WTC11 (cell line): ENCODE measurements around the gene ZNF485. TPM values are rescaled to one million over a fixed set of nuclear protein-coding genes. Genes with fewer than 3 reads are reported as not detected.

ENCODE experiments used
- ATAC-seq: fragments of 200-7000 bp; cut with Tn5 transposase; 2 replicates; pipeline ENCODE4 v1.10.0; 2021; ENCODE audit warnings: mild to moderate bottlenecking, moderate library complexity
- CTCF ChIA-PET: fragments of 300-600 bp; sonication (Branson Sonifier 250); formaldehyde crosslinking; loops from one replicate; lab custom pipeline; 2021; ENCODE audit warnings: antibody characterized with exemption; lab: Charles Lee
- POLR2A ChIA-PET: fragments of 350-600 bp; sonication (Branson Sonifier 250); formaldehyde crosslinking; loops from one replicate; lab custom pipeline; 2021; ENCODE audit warnings: antibody characterized with exemption; lab: Charles Lee
- DNase-seq: peaks from one replicate; pipeline ENCODE4 v3.0.0; 2021; ENCODE audit warnings: low spot score
- H3K27ac Mint-ChIP-seq: 2 replicates; pipeline ENCODE4 v1.8.0; 2021; ENCODE audit warnings: mixed read lengths
- H3K27me3 Mint-ChIP-seq: 2 replicates; pipeline ENCODE4 v1.8.0; 2021; ENCODE audit warnings: low read depth, mild to moderate bottlenecking, moderate library complexity, mixed read lengths
- H3K36me3 Mint-ChIP-seq: 2 replicates; pipeline ENCODE4 v1.8.0; 2021; ENCODE audit warnings: mixed read lengths
- H3K4me1 Mint-ChIP-seq: 2 replicates; pipeline ENCODE4 v1.8.0; 2022; ENCODE audit warnings: mixed read lengths
- H3K4me3 Mint-ChIP-seq: 2 replicates; pipeline ENCODE4 v1.8.0; 2021; ENCODE audit warnings: mild to moderate bottlenecking, moderate library complexity, mixed read lengths
- H3K9me3 Mint-ChIP-seq: 2 replicates; pipeline ENCODE4 v1.8.0; 2021; ENCODE audit warnings: mixed read lengths
- ATF1 ChIP-seq: sonication (generic); formaldehyde crosslinking; IDR thresholded peaks from 2 replicates; pipeline ENCODE4 v1.8.1; 2023; ENCODE audit warnings: mild to moderate bottlenecking, moderate library complexity, missing genetic modification reagents
- CTCF ChIP-seq: fragments of 200-600 bp; IDR thresholded peaks from 2 replicates; pipeline ENCODE4 v1.8.0; 2022; ENCODE audit warnings: antibody characterized with exemption
- JAZF1 ChIP-seq: fragments of 250-450 bp; sonication (Bioruptor Pico); IDR thresholded peaks from 2 replicates; pipeline ENCODE4 v1.9.0; 2021; ENCODE audit warnings: moderate library complexity, mild to moderate bottlenecking, inconsistent platforms
- KAT7 ChIP-seq: sonication (generic); formaldehyde crosslinking; IDR thresholded peaks from 2 replicates; pipeline ENCODE4 v1.8.1; 2023; ENCODE audit warnings: missing genetic modification reagents, mild to moderate bottlenecking, borderline replicate concordance
- NFE2L1 ChIP-seq: sonication (generic); formaldehyde crosslinking; IDR thresholded peaks from 2 replicates; pipeline ENCODE4 v1.8.1; 2023; ENCODE audit warnings: missing genetic modification reagents
- NFYB ChIP-seq: sonication (generic); formaldehyde crosslinking; conservative IDR thresholded peaks from 2 replicates; pipeline ENCODE4 v1.8.0; 2022; ENCODE audit warnings: low read depth, missing genetic modification reagents
- RELA ChIP-seq: sonication (generic); formaldehyde crosslinking; IDR thresholded peaks from 2 replicates; pipeline ENCODE4 v1.8.1; 2022; ENCODE audit warnings: missing genetic modification reagents, mild to moderate bottlenecking, borderline replicate concordance
- TP53 ChIP-seq: sonication (generic); formaldehyde crosslinking; IDR thresholded peaks from 2 replicates; pipeline ENCODE4 v1.8.1; 2023; ENCODE audit warnings: mild to moderate bottlenecking, missing genetic modification reagents
- ZMAT4 ChIP-seq: fragments of 250-450 bp; sonication (Bioruptor Pico); IDR thresholded peaks from 2 replicates; pipeline ENCODE4 v1.9.0; 2021; ENCODE audit warnings: mild to moderate bottlenecking
- ZNF416 ChIP-seq: fragments of 250-450 bp; sonication (Bioruptor Pico); IDR thresholded peaks from 2 replicates; pipeline ENCODE4 v1.9.0; 2021; ENCODE audit warnings: mild to moderate bottlenecking, inconsistent platforms
- ZNF671 ChIP-seq: fragments of 250-450 bp; sonication (Bioruptor Pico); IDR thresholded peaks from 2 replicates; pipeline ENCODE4 v1.8.0; 2021; ENCODE audit warnings: mild to moderate bottlenecking
- total RNA-seq: library from RNA; stranded (reverse); gene quantifications from 3 replicates; pipeline ENCODE4 v1.2.3, GENCODE V29; 2021
- TF ChIP-seq, protein P1 (sequence below): fragments of 250-450 bp; sonication (Bioruptor Pico); IDR thresholded peaks from 2 replicates; pipeline ENCODE4 v1.8.0; 2021; ENCODE audit warnings: mild to moderate bottlenecking
- TF ChIP-seq, protein P2 (sequence below): fragments of 250-450 bp; sonication (Bioruptor Pico); IDR thresholded peaks from 2 replicates; pipeline ENCODE4 v1.9.0; 2021; ENCODE audit warnings: mild to moderate bottlenecking
- TF ChIP-seq, protein P3 (sequence below): sonication (generic); formaldehyde crosslinking; IDR thresholded peaks from 2 replicates; pipeline ENCODE4 v1.8.1; 2023; ENCODE audit warnings: mild to moderate bottlenecking, missing genetic modification reagents
- TF ChIP-seq, protein P4 (sequence below): sonication (generic); formaldehyde crosslinking; IDR thresholded peaks from 2 replicates; pipeline ENCODE4 v1.8.1; 2022; ENCODE audit warnings: low read depth, missing genetic modification reagents, borderline replicate concordance
- TF ChIP-seq, protein P5 (sequence below): fragments of 250-450 bp; sonication (Bioruptor Pico); IDR thresholded peaks from 2 replicates; pipeline ENCODE4 v1.9.0; 2021; ENCODE audit warnings: moderate library complexity, mild to moderate bottlenecking, inconsistent platforms, borderline replicate concordance
- TF ChIP-seq, protein P6 (sequence below): sonication (generic); formaldehyde crosslinking; conservative IDR thresholded peaks from 2 replicates; pipeline ENCODE4 v1.8.1; 2023; ENCODE audit warnings: mild to moderate bottlenecking, low read depth, missing genetic modification reagents, moderate library complexity
- TF ChIP-seq, protein P7 (sequence below): sonication (generic); formaldehyde crosslinking; IDR thresholded peaks from 2 replicates; pipeline ENCODE4 v1.8.1; 2022; ENCODE audit warnings: mild to moderate bottlenecking, moderate library complexity, missing genetic modification reagents

The ZNF485 gene
- total RNA-seq, 1 experiment from 2014 or later, result 9.6 TPM

DNA sequence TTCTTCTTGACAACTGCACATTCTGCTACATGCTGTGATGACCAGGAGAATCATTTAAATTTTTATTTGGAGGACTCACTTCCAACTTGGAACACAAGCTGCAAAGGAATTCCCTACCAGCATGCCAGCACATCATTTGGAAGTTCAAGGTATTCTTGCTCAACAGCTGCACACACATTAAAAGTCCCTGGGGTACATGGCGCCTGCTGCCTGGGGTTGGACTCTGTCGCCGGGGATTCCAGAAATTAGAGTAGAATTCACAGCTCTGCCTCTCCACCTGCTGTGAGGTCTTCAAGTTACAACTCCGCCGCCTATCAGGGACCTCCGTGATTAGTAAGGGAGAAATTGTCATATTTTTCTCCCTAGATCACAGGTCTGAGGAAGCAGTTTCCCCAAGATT is 41.3 kb downstream of the ZNF485 start:
- DNase-seq (no peak), ATAC-seq (no peak)
- H3K4me1 Mint-ChIP-seq, result peaks cover 15% of the 10 kb centered on the region
- peaks cover 47% of the 10 kb centered on the region for H3K27me3 Mint-ChIP-seq
- peaks cover 49% of the 10 kb centered on the region for H3K36me3 Mint-ChIP-seq
- TF ChIP-seq, protein P1, sequence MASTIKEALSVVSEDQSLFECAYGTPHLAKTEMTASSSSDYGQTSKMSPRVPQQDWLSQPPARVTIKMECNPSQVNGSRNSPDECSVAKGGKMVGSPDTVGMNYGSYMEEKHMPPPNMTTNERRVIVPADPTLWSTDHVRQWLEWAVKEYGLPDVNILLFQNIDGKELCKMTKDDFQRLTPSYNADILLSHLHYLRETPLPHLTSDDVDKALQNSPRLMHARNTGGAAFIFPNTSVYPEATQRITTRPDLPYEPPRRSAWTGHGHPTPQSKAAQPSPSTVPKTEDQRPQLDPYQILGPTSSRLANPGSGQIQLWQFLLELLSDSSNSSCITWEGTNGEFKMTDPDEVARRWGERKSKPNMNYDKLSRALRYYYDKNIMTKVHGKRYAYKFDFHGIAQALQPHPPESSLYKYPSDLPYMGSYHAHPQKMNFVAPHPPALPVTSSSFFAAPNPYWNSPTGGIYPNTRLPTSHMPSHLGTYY, result no peak
- TF ChIP-seq ZMAT4 (CRISPR knock-in tag) (no peak), JAZF1 (CRISPR knock-in tag) (no peak), ATF1 (CRISPR knock-in tag) (no peak), NFE2L1 (CRISPR knock-in tag) (no peak), KAT7 (CRISPR knock-in tag) (no peak), ZNF416 (CRISPR knock-in tag) (no peak), CTCF (no peak), ZNF671 (CRISPR knock-in tag) (no peak), RELA (CRISPR knock-in tag) (no peak), TP53 (no peak), NFYB (CRISPR knock-in tag) (no peak)
- TF ChIP-seq, protein P2, sequence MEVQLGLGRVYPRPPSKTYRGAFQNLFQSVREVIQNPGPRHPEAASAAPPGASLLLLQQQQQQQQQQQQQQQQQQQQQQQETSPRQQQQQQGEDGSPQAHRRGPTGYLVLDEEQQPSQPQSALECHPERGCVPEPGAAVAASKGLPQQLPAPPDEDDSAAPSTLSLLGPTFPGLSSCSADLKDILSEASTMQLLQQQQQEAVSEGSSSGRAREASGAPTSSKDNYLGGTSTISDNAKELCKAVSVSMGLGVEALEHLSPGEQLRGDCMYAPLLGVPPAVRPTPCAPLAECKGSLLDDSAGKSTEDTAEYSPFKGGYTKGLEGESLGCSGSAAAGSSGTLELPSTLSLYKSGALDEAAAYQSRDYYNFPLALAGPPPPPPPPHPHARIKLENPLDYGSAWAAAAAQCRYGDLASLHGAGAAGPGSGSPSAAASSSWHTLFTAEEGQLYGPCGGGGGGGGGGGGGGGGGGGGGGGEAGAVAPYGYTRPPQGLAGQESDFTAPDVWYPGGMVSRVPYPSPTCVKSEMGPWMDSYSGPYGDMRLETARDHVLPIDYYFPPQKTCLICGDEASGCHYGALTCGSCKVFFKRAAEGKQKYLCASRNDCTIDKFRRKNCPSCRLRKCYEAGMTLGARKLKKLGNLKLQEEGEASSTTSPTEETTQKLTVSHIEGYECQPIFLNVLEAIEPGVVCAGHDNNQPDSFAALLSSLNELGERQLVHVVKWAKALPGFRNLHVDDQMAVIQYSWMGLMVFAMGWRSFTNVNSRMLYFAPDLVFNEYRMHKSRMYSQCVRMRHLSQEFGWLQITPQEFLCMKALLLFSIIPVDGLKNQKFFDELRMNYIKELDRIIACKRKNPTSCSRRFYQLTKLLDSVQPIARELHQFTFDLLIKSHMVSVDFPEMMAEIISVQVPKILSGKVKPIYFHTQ, result no peak
- TF ChIP-seq, protein P3, sequence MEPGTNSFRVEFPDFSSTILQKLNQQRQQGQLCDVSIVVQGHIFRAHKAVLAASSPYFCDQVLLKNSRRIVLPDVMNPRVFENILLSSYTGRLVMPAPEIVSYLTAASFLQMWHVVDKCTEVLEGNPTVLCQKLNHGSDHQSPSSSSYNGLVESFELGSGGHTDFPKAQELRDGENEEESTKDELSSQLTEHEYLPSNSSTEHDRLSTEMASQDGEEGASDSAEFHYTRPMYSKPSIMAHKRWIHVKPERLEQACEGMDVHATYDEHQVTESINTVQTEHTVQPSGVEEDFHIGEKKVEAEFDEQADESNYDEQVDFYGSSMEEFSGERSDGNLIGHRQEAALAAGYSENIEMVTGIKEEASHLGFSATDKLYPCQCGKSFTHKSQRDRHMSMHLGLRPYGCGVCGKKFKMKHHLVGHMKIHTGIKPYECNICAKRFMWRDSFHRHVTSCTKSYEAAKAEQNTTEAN (CRISPR knock-in tag), result no peak
- TF ChIP-seq, protein P4, sequence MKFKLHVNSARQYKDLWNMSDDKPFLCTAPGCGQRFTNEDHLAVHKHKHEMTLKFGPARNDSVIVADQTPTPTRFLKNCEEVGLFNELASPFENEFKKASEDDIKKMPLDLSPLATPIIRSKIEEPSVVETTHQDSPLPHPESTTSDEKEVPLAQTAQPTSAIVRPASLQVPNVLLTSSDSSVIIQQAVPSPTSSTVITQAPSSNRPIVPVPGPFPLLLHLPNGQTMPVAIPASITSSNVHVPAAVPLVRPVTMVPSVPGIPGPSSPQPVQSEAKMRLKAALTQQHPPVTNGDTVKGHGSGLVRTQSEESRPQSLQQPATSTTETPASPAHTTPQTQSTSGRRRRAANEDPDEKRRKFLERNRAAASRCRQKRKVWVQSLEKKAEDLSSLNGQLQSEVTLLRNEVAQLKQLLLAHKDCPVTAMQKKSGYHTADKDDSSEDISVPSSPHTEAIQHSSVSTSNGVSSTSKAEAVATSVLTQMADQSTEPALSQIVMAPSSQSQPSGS (CRISPR knock-in tag), result no peak
- TF ChIP-seq, protein P5, sequence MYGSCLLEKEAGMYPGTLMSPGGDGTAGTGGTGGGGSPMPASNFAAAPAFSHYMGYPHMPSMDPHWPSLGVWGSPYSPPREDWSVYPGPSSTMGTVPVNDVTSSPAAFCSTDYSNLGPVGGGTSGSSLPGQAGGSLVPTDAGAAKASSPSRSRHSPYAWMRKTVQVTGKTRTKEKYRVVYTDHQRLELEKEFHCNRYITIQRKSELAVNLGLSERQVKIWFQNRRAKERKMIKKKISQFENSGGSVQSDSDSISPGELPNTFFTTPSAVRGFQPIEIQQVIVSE, result no peak
- TF ChIP-seq, protein P6, sequence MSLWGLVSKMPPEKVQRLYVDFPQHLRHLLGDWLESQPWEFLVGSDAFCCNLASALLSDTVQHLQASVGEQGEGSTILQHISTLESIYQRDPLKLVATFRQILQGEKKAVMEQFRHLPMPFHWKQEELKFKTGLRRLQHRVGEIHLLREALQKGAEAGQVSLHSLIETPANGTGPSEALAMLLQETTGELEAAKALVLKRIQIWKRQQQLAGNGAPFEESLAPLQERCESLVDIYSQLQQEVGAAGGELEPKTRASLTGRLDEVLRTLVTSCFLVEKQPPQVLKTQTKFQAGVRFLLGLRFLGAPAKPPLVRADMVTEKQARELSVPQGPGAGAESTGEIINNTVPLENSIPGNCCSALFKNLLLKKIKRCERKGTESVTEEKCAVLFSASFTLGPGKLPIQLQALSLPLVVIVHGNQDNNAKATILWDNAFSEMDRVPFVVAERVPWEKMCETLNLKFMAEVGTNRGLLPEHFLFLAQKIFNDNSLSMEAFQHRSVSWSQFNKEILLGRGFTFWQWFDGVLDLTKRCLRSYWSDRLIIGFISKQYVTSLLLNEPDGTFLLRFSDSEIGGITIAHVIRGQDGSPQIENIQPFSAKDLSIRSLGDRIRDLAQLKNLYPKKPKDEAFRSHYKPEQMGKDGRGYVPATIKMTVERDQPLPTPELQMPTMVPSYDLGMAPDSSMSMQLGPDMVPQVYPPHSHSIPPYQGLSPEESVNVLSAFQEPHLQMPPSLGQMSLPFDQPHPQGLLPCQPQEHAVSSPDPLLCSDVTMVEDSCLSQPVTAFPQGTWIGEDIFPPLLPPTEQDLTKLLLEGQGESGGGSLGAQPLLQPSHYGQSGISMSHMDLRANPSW, result no peak
- TF ChIP-seq, protein P7, sequence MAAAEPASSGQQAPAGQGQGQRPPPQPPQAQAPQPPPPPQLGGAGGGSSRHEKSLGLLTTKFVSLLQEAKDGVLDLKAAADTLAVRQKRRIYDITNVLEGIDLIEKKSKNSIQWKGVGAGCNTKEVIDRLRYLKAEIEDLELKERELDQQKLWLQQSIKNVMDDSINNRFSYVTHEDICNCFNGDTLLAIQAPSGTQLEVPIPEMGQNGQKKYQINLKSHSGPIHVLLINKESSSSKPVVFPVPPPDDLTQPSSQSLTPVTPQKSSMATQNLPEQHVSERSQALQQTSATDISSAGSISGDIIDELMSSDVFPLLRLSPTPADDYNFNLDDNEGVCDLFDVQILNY (CRISPR knock-in tag), result no peak
- H3K9me3 Mint-ChIP-seq, result peaks cover 45% of the 10 kb centered on the region
- H3K27ac Mint-ChIP-seq, result no peak overlapping the region
- H3K4me3 Mint-ChIP-seq, result peak overlapping the region; percentile 91
- ChIA-PET CTCF (interaction anchor here (0.8 to 1.9 kb wide), 2 partner anchors 36 to 74 kb away, joined by 3 to 6 read pairs; no protein-coding TSS in a partner anchor), POLR2A (no interaction called here)
